Measurements from ENCODE around the gene ADPRS. TPM values are rescaled to one million over a fixed set of nuclear protein-coding genes. Genes with fewer than 3 reads are reported as not detected.

Gene ADPRS
- total RNA-seq, 1 experiment from 2014 or later: 83.0 TPM

- ATAC-seq (peak; percentile 81), DNase-seq (peak; percentile 95)
- no TSS peak for BruUV-seq (replicated peaks)
- H3K27ac ChIP-seq (ENCODE audit: low read length): peak overlapping the region; percentile 36
- H3K4me2 ChIP-seq (ENCODE audit: low read length): peak overlapping the region; percentile 14; the same call in 1 of the 2 replicates
- no peaks in the 10 kb centered on the region for H3K9me2 ChIP-seq (replicated peaks; ENCODE audit: low read length)
- H4K20me1 ChIP-seq (ENCODE audit: low read length): no peaks in the 10 kb centered on the region
- no peaks in the 10 kb centered on the region for H3K9me3 ChIP-seq (ENCODE audit: low read length)
- no peak overlapping the region for H3K4me3 ChIP-seq (ENCODE audit: low read length)
- H2AFZ ChIP-seq (ENCODE audit: low read length): 0 out of 2 replicates have a peak overlapping the region, but pooled peaks have one; percentile 14
- intact Hi-C loops (cut with micrococcal nuclease): no loop called here
- H3K36me3 ChIP-seq (ENCODE audit: low read depth, low read length): peaks cover 22% of the 10 kb centered on the region
- peaks cover 49% of the 10 kb centered on the region for H3K4me1 ChIP-seq (ENCODE audit: insufficient read depth, low read length)
- H3K27me3 ChIP-seq (ENCODE audit: low read length): no peaks in the 10 kb centered on the region
- TF ChIP-seq EZH2phosphoT487 (IDR thresholded peaks at IDR 0.05; ENCODE audit: borderline replicate concordance, low read length) (no peak), EZH2 (IDR thresholded peaks at IDR 0.05; ENCODE audit: low read length, unreplicated experiment) (no peak)
- TF ChIP-seq, protein P1, sequence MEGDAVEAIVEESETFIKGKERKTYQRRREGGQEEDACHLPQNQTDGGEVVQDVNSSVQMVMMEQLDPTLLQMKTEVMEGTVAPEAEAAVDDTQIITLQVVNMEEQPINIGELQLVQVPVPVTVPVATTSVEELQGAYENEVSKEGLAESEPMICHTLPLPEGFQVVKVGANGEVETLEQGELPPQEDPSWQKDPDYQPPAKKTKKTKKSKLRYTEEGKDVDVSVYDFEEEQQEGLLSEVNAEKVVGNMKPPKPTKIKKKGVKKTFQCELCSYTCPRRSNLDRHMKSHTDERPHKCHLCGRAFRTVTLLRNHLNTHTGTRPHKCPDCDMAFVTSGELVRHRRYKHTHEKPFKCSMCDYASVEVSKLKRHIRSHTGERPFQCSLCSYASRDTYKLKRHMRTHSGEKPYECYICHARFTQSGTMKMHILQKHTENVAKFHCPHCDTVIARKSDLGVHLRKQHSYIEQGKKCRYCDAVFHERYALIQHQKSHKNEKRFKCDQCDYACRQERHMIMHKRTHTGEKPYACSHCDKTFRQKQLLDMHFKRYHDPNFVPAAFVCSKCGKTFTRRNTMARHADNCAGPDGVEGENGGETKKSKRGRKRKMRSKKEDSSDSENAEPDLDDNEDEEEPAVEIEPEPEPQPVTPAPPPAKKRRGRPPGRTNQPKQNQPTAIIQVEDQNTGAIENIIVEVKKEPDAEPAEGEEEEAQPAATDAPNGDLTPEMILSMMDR (conservative IDR thresholded peaks at IDR 0.05; ENCODE audit: low read depth, low read length): no peak
- POLR2A ChIA-PET (ENCODE audit: unreplicated experiment): interaction anchor here (0.5 kb wide), 1 partner anchor 16 kb away, joined by 3 read pairs; the partner anchor contains the start of gene TRAPPC3
- CTCF ChIA-PET: interaction anchor here (0.5 to 1.3 kb wide), 6 partner anchors 27 to 152 kb away, joined by 3 to 11 read pairs (median 5); no protein-coding TSS in a partner anchor
- no peaks in the 10 kb centered on the region for H3K79me2 ChIP-seq (ENCODE audit: low read length)
- H3F3A ChIP-seq (ENCODE audit: low read length, unreplicated experiment): peaks cover 5% of the 10 kb centered on the region
- no peak overlapping the region for H3K9ac ChIP-seq (ENCODE audit: low read length)
Observed at GRCh38 chr1:36133484-36133883, 44.8 kb downstream of the ADPRS start.

GRCh38 chr1:36134031-36134430 is 45.3 kb downstream of the ADPRS start:
- H3K79me2 ChIP-seq (ENCODE audit: low read length): no peaks in the 10 kb centered on the region
- H3K27me3 ChIP-seq (ENCODE audit: low read length): no peaks in the 10 kb centered on the region
- ChIA-PET POLR2A (ENCODE audit: unreplicated experiment) (interaction anchor here (0.5 kb wide), 1 partner anchor 15 kb away, joined by 3 read pairs; the partner anchor contains the start of gene TRAPPC3), CTCF (interaction anchor here (0.8 to 1.8 kb wide), 6 partner anchors 15 to 151 kb away, joined by 3 to 9 read pairs (median 4); partner anchors contain the start of gene TRAPPC3)
- H3K9me2 ChIP-seq (replicated peaks; ENCODE audit: low read length): no peaks in the 10 kb centered on the region
- intact Hi-C loops (cut with micrococcal nuclease): loop anchor here (1.0 kb wide), 1 partner anchor 34 kb away; no protein-coding TSS in a partner anchor
- no TSS peak for BruUV-seq (replicated peaks)
- H3K9me3 ChIP-seq (ENCODE audit: low read length): no peaks in the 10 kb centered on the region
- H3K36me3 ChIP-seq (ENCODE audit: low read depth, low read length): peaks cover 22% of the 10 kb centered on the region
- ATAC-seq: no peak
- H3K9ac ChIP-seq (ENCODE audit: low read length): no peak overlapping the region
- peaks cover 5% of the 10 kb centered on the region for H3F3A ChIP-seq (ENCODE audit: low read length, unreplicated experiment)
- H3K27ac ChIP-seq (ENCODE audit: low read length): peak overlapping the region; percentile 36
- peaks cover 49% of the 10 kb centered on the region for H3K4me1 ChIP-seq (ENCODE audit: insufficient read depth, low read length)
- no peak overlapping the region for H3K4me2 ChIP-seq (ENCODE audit: low read length)
- no peak overlapping the region for H2AFZ ChIP-seq (ENCODE audit: low read length)
- no peak overlapping the region for H3K4me3 ChIP-seq (ENCODE audit: low read length)
- no peak for TF ChIP-seq EZH2 (IDR thresholded peaks at IDR 0.05; ENCODE audit: low read length, unreplicated experiment)
- TF ChIP-seq, protein P1 (conservative IDR thresholded peaks at IDR 0.05; ENCODE audit: low read depth, low read length): no peak
- no peak for TF ChIP-seq EZH2phosphoT487 (IDR thresholded peaks at IDR 0.05; ENCODE audit: borderline replicate concordance, low read length)
- no peak for DNase-seq
- no peaks in the 10 kb centered on the region for H4K20me1 ChIP-seq (ENCODE audit: low read length)

Data from PC-3 (cell line).